Naive thymus-derived CD8-positive, alpha-beta T cell (primary cell): Measurements from ENCODE around the gene SULT1C4. TPM values are rescaled to one million over a fixed set of nuclear protein-coding genes. Genes with fewer than 3 reads are reported as not detected.
"Not testable (repeated sequence)": the region's sequence is repeated elsewhere in the genome, so short reads cannot be mapped to it uniquely, and the experiment has no call there.

Experiments
- ATAC-seq, 2 donors: fragments of 150-1000 bp; cut with Tn5 transposase in 1 of 2; sonication (Bioruptor Pico), chemical (Tn5 transposase) in 1 of 2; 1 replicate in 1 of 2; 2 replicates in 1 of 2; pipeline ENCODE4 v1.10.0; 2021; ENCODE audit warnings: mild to moderate bottlenecking in 2 of 2, moderate library complexity in 2 of 2
- POLR2A ChIA-PET: fragments of 350-600 bp; sonication (Branson Sonifier 250); formaldehyde crosslinking; loops from one replicate; lab custom pipeline; 2021; ENCODE audit warnings: antibody characterized with exemption; lab: Charles Lee
- DNase-seq, 10 donors: peaks; one replicate each; pipeline versions ENCODE4 v3.0.0 to v3.0.0-alpha.2; 2020 to 2022
- H3K27ac Mint-ChIP-seq, 10 donors: one replicate each; pipeline ENCODE4 v1.8.0; 2020 to 2022; ENCODE audit warnings: mild to moderate bottlenecking in 10 of 10, mixed read lengths in 10 of 10, moderate library complexity in 4 of 10, inconsistent platforms in 1 of 10
- H3K27me3 Mint-ChIP-seq, 5 donors: one replicate each; pipeline ENCODE4 v1.8.0; 2021 to 2022; ENCODE audit warnings: mixed read lengths in 5 of 5
- H3K36me3 Mint-ChIP-seq, 3 donors: one replicate each; pipeline ENCODE4 v1.8.0; 2020 to 2022; ENCODE audit warnings: mixed read lengths in 3 of 3, mild to moderate bottlenecking in 2 of 3, inconsistent platforms in 1 of 3
- H3K4me1 Mint-ChIP-seq, 4 donors: one replicate each; pipeline ENCODE4 v1.8.0; 2021 to 2022; ENCODE audit warnings: mixed read lengths in 4 of 4
- H3K4me3 Mint-ChIP-seq, 10 donors: one replicate each; pipeline ENCODE4 v1.8.0; 2020 to 2022; ENCODE audit warnings: mild to moderate bottlenecking in 10 of 10, mixed read lengths in 10 of 10, moderate library complexity in 6 of 10, inconsistent platforms in 1 of 10
- H3K9me3 Mint-ChIP-seq, 9 donors: one replicate each; pipeline ENCODE4 v1.8.0; 2020 to 2022; ENCODE audit warnings: mixed read lengths in 9 of 9, mild to moderate bottlenecking in 3 of 9, inconsistent platforms in 1 of 9, moderate library complexity in 1 of 9
- polyA plus RNA-seq, 3 donors: library from polyadenylated mRNA; unstranded; fragments of 300-500 nt; fragmentation: Illumina TruSeq; gene quantifications; one replicate each; pipeline ENCODE4 v1.2.3, GENCODE V29; 2021
- total RNA-seq, 8 experiments: library from RNA in 2 of 8; stranded (reverse) in 2 of 8; gene quantifications; one replicate each; pipeline ENCODE4 v1.2.3 and lab custom pipeline; 2021 to 2026

Gene SULT1C4
- total and polyA plus RNA-seq, 5 experiments from 2014 or later: not detected

- peaks cover 0 to 8% (median 0%) of the 10 kb centered on the region in 3 donors for H3K36me3 Mint-ChIP-seq
- H3K27ac Mint-ChIP-seq: no peak overlapping the region
- peaks cover 5 to 13% (median 9%) of the 10 kb centered on the region in 5 donors for H3K27me3 Mint-ChIP-seq
- H3K4me3 Mint-ChIP-seq: no peak overlapping the region
- H3K4me1 Mint-ChIP-seq: no peaks in the 10 kb centered on the region
- peaks cover 0 to 4% (median 0%) of the 10 kb centered on the region in 9 donors for H3K9me3 Mint-ChIP-seq
- POLR2A ChIA-PET: interaction anchor here (0.6 kb wide), 1 partner anchor 28 kb away, joined by 3 read pairs; no protein-coding TSS in a partner anchor
- ATAC-seq (no peak), DNase-seq (no peak)
These were observed 50.7 kb downstream of the SULT1C4 start for GRCh38 chr2:108428286-108429009.

- H3K9me3 Mint-ChIP-seq, DNase-seq, POLR2A ChIA-PET, ATAC-seq, H3K4me1 Mint-ChIP-seq, H3K4me3 Mint-ChIP-seq, H3K36me3 Mint-ChIP-seq, H3K27me3 Mint-ChIP-seq: not testable (repeated sequence)
- H3K27ac Mint-ChIP-seq: peak overlapping the region in 2 of 10 donors; percentile 7 to 10
These were observed 57.8 kb downstream of the SULT1C4 start for GRCh38 chr2:108435578-108435977.

- no peaks in the 10 kb centered on the region for H3K36me3 Mint-ChIP-seq
- POLR2A ChIA-PET: no interaction called here
- H3K4me3 Mint-ChIP-seq: no peak overlapping the region
- H3K27ac Mint-ChIP-seq: no peak overlapping the region
- ATAC-seq: no peak
- H3K4me1 Mint-ChIP-seq: no peaks in the 10 kb centered on the region
- H3K9me3 Mint-ChIP-seq: peaks cover 0 to under 1% (median 0%) of the 10 kb centered on the region in 9 donors
- no peaks in the 10 kb centered on the region for H3K27me3 Mint-ChIP-seq
- DNase-seq: no peak
These were observed 59.2 kb downstream of the SULT1C4 start for GRCh38 chr2:108436976-108437375.

Other genes starting within 250 kb of the SULT1C4 start
- not detected for gene SULT1C3, start 138.0 kb upstream of the SULT1C4 start, total RNA-seq
- gene SULT1C3, start 138.0 kb upstream of the SULT1C4 start, polyA plus RNA-seq: not detected
- gene SULT1C2, start 89.1 kb upstream of the SULT1C4 start, total RNA-seq: not detected
- not detected for gene SULT1C2, start 89.1 kb upstream of the SULT1C4 start, polyA plus RNA-seq
- gene GCC2, start 71.3 kb downstream of the SULT1C4 start, total RNA-seq: 100 to 1,000 TPM; 198 to 205 TPM
- 100 to 1,000 TPM in 1 of 3 donors, 10 to 100 TPM in 2; 51.5 to 100 (median 65.0) TPM for gene GCC2, start 71.3 kb downstream of the SULT1C4 start, polyA plus RNA-seq
- gene LIMS1, start 156.5 kb downstream of the SULT1C4 start, total RNA-seq: 10 to 100 TPM; 20.9 to 22.2 TPM
- 10 to 100 TPM; 21.8 to 25.9 (median 21.9) TPM for gene LIMS1, start 156.5 kb downstream of the SULT1C4 start, polyA plus RNA-seq